Activated T-helper 17 cell treated with anti-CD3 and anti-CD28 coated beads, Interleukin-2, amount 50 U/mL, for 72 hours (primary cell): ENCODE measurements around the gene RHOBTB1. TPM values are rescaled to one million over a fixed set of nuclear protein-coding genes. Genes with fewer than 3 reads are reported as not detected.
"Not testable (repeated sequence)": the region's sequence is repeated elsewhere in the genome, so short reads cannot be mapped to it uniquely, and the experiment has no call there.

Experiments
- ATAC-seq: fragments of 150-1000 bp; cut with Tn5 transposase; replicated peaks from 2 replicates; pipeline ENCODE4 v1.10.0; 2021; ENCODE audit warnings: mild to moderate bottlenecking, moderate library complexity
- H3K27ac Mint-ChIP-seq: one replicate; pipeline ENCODE4 v1.8.0; 2022; ENCODE audit warnings: mixed read lengths
- H3K27me3 Mint-ChIP-seq: one replicate; pipeline ENCODE4 v1.8.0; 2022; ENCODE audit warnings: mixed read lengths
- H3K36me3 Mint-ChIP-seq: one replicate; pipeline ENCODE4 v1.8.0; 2022; ENCODE audit warnings: low read depth, mild to moderate bottlenecking, mixed read lengths
- H3K4me1 Mint-ChIP-seq: one replicate; pipeline ENCODE4 v1.8.0; 2022; ENCODE audit warnings: mixed read lengths
- H3K4me3 Mint-ChIP-seq: one replicate; pipeline ENCODE4 v1.8.0; 2022; ENCODE audit warnings: mild to moderate bottlenecking, mixed read lengths
- H3K9me3 Mint-ChIP-seq: one replicate; pipeline ENCODE4 v1.8.0; 2022; ENCODE audit warnings: mixed read lengths
- total RNA-seq, 2 donors: library from RNA; stranded (reverse); gene quantifications; one replicate each; pipeline ENCODE4 v1.2.3, GENCODE V29; 2022

RHOBTB1 gene
- total RNA-seq, 2 donors from 2014 or later = 0.56 TPM; not detected in 1

DNA sequence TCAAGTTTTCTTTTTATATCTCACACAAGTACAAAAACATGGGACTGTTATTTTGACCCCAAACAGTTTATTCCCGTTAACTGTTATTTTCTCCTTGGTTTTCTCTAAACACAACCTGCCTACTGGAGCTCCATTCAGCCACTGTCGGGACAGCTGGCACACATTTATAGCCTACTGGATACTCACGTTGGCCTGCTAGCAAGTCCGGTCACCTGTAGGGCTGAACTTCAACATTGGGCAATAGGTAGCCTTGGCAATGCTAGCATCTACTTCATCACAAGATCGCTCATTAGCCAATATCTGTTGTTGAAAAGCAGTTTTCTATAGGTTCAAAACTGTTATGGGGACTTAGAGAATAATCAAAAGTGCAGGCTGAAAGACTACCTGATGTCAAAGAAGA is 32.3 kb downstream of the RHOBTB1 start:
- no peak for ATAC-seq
- H3K9me3 Mint-ChIP-seq = no peaks in the 10 kb centered on the region
- no peak overlapping the region for H3K27ac Mint-ChIP-seq
- H3K27me3 Mint-ChIP-seq = peaks cover 12% of the 10 kb centered on the region
- peaks cover 10% of the 10 kb centered on the region for H3K4me1 Mint-ChIP-seq
- H3K4me3 Mint-ChIP-seq = no peak overlapping the region
- no peaks in the 10 kb centered on the region for H3K36me3 Mint-ChIP-seq

DNA sequence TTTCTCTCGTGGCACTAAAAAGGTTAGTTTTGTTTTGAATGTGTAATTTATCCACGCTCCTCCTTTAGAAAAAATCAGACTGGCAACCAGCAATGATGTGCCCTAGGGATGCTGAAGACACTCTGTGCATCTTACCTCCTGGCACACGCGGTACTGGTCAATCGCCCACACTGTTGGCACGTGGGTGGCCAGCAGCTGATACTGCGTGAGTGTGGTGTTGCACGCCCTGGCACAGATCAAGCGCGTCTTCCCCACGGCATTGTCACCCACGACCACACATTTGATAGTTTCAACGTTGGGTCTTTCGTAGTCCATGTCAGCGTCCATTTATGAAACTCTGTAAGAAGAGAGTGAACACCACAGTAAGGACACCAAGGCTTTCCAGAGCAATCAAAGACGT is 32.8 kb downstream of the RHOBTB1 start:
- H3K4me3 Mint-ChIP-seq = peak overlapping the region; percentile 16
- H3K36me3 Mint-ChIP-seq = no peaks in the 10 kb centered on the region
- no peak for ATAC-seq
- H3K9me3 Mint-ChIP-seq = no peaks in the 10 kb centered on the region
- H3K27me3 Mint-ChIP-seq = peaks cover 12% of the 10 kb centered on the region
- H3K4me1 Mint-ChIP-seq = peaks cover 10% of the 10 kb centered on the region
- H3K27ac Mint-ChIP-seq = no peak overlapping the region

DNA sequence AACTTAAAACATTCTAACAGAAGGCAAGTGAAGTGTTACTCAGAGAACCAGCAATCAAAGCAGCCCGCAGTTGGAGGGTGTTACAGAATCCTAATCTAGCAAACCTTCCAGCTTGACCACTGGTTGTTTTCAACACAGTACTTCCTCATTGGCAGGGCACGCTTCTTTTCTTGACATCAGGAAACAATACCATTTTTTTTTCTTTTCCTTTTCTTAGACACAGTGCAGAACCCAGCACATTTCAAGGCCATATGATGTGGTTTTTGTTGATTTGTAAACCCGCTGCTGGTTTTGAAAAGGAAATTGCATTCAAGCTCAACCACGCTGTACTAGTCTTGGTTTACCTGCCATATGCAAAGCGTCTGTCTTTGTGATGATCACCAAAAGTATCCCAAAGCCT is 33.4 kb downstream of the RHOBTB1 start:
- Mint-ChIP-seq H3K27ac (no peak overlapping the region), H3K36me3 (no peaks in the 10 kb centered on the region), H3K4me3 (peak overlapping the region; percentile 16), H3K4me1 (peaks cover 10% of the 10 kb centered on the region), H3K27me3 (peaks cover 12% of the 10 kb centered on the region), H3K9me3 (no peaks in the 10 kb centered on the region)
- ATAC-seq = no peak

DNA sequence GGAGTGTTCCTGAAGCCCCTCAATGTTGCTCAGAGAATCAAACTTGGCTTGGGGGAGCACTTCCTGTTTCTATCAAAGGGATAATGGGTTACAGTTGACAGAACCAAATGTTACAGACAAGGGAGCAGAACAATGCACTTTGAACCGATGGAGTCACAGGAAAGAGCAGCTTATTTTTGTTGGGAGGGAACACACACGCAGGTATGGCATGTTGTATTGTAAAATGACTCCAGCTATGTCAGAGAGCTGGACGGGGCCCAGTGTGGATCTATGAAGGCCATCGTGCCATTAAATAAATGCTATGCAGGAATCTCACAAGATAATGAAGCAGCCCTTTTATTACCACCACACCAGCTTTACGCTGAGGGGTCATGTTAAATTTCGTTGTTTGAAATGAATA is 35.1 kb downstream of the RHOBTB1 start:
- H3K27me3 Mint-ChIP-seq = peaks cover 14% of the 10 kb centered on the region

DNA sequence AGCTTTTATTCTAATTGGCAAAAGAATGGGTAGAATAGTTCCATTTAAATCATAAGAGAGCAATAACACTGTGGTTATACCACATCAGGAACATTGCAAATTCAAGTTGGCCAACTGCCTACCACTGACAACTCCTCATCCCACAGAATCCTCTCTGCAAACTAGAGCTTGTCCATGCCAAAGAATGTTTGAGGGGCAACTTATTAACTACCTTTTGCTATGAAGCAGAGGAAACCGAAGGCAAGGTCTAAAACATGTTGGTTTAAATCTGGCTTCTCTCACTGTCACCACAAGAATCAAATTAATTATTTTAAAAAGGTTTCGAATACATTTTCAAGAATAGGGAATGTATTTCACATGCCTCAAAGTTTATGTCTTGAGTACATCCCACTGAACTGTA is 36.0 kb downstream of the RHOBTB1 start:
- no peaks in the 10 kb centered on the region for H3K9me3 Mint-ChIP-seq
- no peaks in the 10 kb centered on the region for H3K36me3 Mint-ChIP-seq
- H3K4me3 Mint-ChIP-seq = no peak overlapping the region
- H3K27me3 Mint-ChIP-seq = peaks cover 11% of the 10 kb centered on the region
- no peak overlapping the region for H3K27ac Mint-ChIP-seq
- ATAC-seq = no peak
- peaks cover 10% of the 10 kb centered on the region for H3K4me1 Mint-ChIP-seq

More for the DNA sequence above, 35.1 kb downstream of the RHOBTB1 start:
- Mint-ChIP-seq H3K4me3 (no peak overlapping the region), H3K9me3 (no peaks in the 10 kb centered on the region), H3K36me3 (no peaks in the 10 kb centered on the region), H3K27ac (no peak overlapping the region), H3K4me1 (peaks cover 10% of the 10 kb centered on the region)
- no peak for ATAC-seq

DNA sequence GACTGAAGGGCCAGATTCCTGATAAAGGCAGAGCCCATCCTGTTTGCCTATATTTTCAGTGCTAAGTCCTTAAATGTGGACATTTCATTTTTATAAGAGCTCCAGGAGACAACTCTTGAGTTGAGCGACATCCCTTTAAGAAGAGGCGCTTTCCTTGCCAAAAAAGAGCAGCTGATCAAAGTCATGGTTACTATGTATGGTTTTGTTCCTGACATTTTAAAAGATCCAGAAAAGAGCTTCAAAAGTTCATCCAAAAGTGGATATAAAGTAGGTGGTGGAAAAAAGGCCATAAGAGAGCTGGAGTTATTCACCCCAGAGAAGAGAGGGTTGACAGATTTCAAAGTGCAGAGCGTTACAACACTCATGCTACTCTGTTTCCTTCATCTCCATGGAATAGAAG is 36.7 kb downstream of the RHOBTB1 start:
- Mint-ChIP-seq H3K27me3 (peaks cover 16% of the 10 kb centered on the region), H3K4me1 (peaks cover 10% of the 10 kb centered on the region), H3K27ac (no peak overlapping the region), H3K9me3 (no peaks in the 10 kb centered on the region), H3K4me3 (no peak overlapping the region), H3K36me3 (no peaks in the 10 kb centered on the region)
- no peak for ATAC-seq

DNA sequence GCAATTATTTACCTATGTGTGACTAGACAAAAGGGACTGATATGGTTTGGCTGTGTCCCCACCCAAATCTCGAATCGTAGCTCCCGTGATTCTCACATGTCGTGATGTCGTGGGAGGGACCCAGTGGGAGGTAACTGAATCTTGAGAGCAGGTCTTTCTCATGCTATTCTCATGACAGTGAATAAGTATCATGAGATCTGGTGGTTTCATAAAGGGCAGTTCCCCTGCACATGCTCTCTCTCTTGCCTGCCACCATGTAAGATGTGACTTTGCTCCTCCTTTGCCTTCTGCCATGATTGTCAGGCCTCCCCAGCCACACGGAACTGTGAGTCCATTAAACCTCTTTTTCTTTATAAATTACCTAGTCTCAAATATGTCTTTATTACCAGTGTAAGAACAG is 37.2 kb downstream of the RHOBTB1 start:
- ATAC-seq, H3K27ac Mint-ChIP-seq, H3K4me1 Mint-ChIP-seq, H3K4me3 Mint-ChIP-seq, H3K36me3 Mint-ChIP-seq, H3K9me3 Mint-ChIP-seq: not testable (repeated sequence)
- H3K27me3 Mint-ChIP-seq = peaks cover 16% of the 10 kb centered on the region

DNA sequence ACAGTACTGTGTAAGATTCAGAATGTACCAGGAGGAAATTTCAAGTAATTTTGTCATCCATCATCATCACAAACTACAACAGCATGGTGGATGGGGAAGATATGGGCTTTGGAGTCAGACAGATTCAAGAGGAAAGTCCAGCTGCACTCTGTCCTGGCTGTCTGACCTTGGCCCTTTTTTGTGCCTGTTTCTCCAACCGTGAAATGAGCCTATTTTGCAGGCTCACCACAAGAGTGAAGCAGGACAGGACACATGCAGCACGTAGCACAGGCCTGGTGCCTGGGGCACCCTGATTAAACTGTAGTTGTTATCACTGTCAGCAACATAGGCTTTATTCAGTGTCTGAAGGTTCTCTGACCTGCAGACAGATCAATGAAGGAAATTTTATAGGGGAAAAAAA is 37.6 kb downstream of the RHOBTB1 start:
- Mint-ChIP-seq H3K27me3 (peaks cover 16% of the 10 kb centered on the region), H3K4me3 (no peak overlapping the region), H3K9me3 (no peaks in the 10 kb centered on the region), H3K36me3 (no peaks in the 10 kb centered on the region), H3K27ac (no peak overlapping the region), H3K4me1 (peaks cover 9% of the 10 kb centered on the region)
- ATAC-seq = no peak

DNA sequence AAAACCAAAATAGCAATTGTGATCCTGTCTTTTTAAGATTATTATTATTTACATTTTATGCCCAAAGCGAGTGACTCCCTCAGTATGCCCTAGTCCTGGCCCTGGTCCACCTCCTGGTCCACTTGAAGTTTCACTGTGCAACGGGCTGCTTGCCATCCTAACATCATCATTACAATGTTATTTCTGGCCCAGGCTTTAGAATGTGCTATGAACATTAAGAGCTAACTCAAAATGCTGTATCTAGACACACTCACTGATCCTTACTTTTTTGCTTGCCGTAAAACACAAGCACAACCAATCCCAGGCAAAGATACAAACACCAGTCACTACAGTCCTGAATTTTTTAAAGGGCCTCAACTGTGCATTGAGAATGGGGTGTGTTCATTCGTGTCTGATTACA is 38.4 kb downstream of the RHOBTB1 start:
- ATAC-seq = no peak
- Mint-ChIP-seq H3K27ac (no peak overlapping the region), H3K27me3 (peaks cover 12% of the 10 kb centered on the region), H3K4me1 (peaks cover 1% of the 10 kb centered on the region), H3K4me3 (no peak overlapping the region), H3K9me3 (no peaks in the 10 kb centered on the region), H3K36me3 (no peaks in the 10 kb centered on the region)

DNA sequence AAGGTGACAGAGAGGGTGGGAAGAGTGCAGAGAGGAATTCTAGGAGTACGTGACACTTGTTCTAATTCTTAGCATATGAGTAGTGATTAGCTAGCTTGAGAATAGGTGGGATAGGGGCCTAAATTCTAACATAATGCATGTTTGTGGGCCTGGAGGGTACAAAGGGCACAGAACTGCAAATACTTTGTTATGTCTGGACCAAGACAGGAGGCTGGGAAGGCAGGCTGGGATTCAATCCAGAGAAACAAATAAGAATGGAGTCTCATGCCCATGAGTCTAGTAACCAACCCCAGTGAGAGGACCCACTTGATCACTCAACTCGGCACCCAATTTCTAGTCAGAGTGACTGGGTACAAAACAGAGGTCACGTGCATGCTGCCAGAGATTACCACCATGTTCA is 40.9 kb downstream of the RHOBTB1 start:
- H3K27ac Mint-ChIP-seq = no peak overlapping the region
- H3K4me1 Mint-ChIP-seq = no peaks in the 10 kb centered on the region
- H3K36me3 Mint-ChIP-seq = no peaks in the 10 kb centered on the region
- H3K9me3 Mint-ChIP-seq = no peaks in the 10 kb centered on the region
- no peak for ATAC-seq
- no peak overlapping the region for H3K4me3 Mint-ChIP-seq
- H3K27me3 Mint-ChIP-seq = peaks cover 15% of the 10 kb centered on the region

DNA sequence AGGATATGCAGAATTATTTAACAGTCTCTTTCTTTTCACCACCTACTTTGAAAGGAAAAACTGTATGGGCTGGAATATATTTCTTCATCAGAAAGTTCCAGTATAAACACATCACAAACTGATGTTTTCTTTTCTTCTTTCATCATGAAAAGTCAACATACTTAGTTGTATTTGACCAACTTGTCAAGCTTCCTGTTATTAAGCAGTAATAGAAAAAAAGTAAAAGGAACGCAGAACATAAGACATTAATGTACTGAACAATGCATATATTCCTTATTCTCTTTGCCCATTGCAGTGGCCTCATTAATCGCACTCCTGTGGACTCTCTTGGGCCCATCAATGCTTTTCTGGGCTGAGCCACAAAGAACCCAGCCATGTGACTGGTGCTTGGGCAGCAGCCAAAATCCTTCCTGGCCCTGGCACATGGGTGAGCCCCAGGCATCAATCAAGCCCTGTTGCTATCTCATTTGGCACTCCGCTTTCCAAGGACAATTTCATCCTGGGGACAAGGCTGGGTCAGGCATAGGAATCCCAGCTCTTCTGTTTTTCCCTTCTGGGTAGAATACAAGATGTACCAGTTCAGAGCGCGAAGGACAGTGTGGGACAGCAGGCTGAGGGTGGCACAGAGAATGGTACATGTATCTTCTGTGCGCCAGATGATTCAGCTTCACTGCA is 42.3 kb downstream of the RHOBTB1 start:
- H3K27ac Mint-ChIP-seq = no peak overlapping the region
- H3K4me1 Mint-ChIP-seq = no peaks in the 10 kb centered on the region
- H3K9me3 Mint-ChIP-seq = no peaks in the 10 kb centered on the region

DNA sequence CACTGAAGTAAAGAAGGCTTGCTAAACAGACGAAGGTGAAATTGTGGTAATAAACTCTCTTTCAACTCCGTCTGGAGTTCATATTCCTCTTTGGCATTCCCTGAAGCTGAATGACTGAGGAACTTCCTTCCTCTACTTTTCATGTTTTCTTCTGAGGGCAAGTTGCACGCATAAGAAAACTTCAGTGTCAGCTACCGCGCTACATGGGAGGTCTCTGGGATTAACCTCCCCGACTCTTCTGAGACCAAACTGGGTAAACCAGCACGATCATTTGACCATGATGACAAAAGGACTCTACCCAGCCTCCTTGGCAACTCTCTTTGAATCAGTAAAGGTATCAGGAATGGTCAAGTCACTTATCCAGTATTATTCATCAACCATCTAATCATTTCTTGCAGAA is 44.7 kb downstream of the RHOBTB1 start:
- peaks cover 12% of the 10 kb centered on the region for H3K27me3 Mint-ChIP-seq

More for the DNA sequence above, 42.3 kb downstream of the RHOBTB1 start:
- H3K4me3 Mint-ChIP-seq = no peak overlapping the region
- ATAC-seq = no peak
- H3K36me3 Mint-ChIP-seq = no peaks in the 10 kb centered on the region
- H3K27me3 Mint-ChIP-seq = peaks cover 16% of the 10 kb centered on the region

DNA sequence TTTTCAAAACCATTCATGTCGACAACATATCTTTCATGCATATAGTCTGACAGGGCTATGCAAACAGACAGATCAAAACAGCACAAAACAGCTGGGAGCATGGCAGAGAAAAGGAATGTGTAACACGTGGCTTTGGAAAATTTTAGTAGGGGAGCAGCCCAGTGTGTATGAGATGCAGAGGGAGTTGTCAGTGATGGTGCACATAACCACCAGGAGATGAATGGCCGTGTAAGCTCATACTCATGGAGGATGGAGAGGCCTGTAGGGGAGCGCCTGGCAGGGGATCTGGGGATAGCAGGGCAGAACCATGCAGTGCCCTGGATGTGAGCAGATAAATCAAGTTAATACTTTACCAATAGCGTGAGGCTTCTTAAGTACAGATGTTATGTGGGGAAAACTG is 45.7 kb downstream of the RHOBTB1 start:
- Mint-ChIP-seq H3K4me3 (no peak overlapping the region), H3K9me3 (no peaks in the 10 kb centered on the region), H3K27me3 (peaks cover 18% of the 10 kb centered on the region), H3K27ac (no peak overlapping the region), H3K4me1 (no peaks in the 10 kb centered on the region), H3K36me3 (no peaks in the 10 kb centered on the region)
- no peak for ATAC-seq

More for the DNA sequence above, 44.7 kb downstream of the RHOBTB1 start:
- H3K36me3 Mint-ChIP-seq = no peaks in the 10 kb centered on the region
- H3K4me3 Mint-ChIP-seq = no peak overlapping the region
- no peaks in the 10 kb centered on the region for H3K9me3 Mint-ChIP-seq
- H3K27ac Mint-ChIP-seq = no peak overlapping the region
- no peaks in the 10 kb centered on the region for H3K4me1 Mint-ChIP-seq
- ATAC-seq = no peak

DNA sequence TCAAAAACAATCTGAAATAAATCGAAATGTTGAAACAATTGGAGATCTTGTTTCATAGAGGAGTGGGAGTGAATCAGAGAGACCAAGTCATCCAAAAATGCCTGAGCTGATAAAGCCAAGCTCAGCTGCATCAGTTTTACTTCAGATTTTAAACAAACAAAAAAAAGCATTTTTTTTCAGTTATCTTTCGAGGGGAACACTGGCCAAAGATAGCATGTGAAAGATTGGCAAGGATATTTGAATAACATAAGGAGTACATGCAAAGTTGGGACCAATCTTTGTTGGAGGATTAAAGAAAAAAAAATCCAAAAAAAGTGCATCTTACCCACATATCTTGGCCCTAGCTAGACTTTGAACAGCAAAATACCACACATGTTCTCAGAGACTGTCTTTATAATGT is 47.2 kb downstream of the RHOBTB1 start:
- no peak overlapping the region for H3K4me3 Mint-ChIP-seq
- no peak for ATAC-seq
- H3K27me3 Mint-ChIP-seq = peaks cover 17% of the 10 kb centered on the region
- H3K36me3 Mint-ChIP-seq = no peaks in the 10 kb centered on the region
- no peak overlapping the region for H3K27ac Mint-ChIP-seq
- H3K9me3 Mint-ChIP-seq = no peaks in the 10 kb centered on the region
- H3K4me1 Mint-ChIP-seq = no peaks in the 10 kb centered on the region

DNA sequence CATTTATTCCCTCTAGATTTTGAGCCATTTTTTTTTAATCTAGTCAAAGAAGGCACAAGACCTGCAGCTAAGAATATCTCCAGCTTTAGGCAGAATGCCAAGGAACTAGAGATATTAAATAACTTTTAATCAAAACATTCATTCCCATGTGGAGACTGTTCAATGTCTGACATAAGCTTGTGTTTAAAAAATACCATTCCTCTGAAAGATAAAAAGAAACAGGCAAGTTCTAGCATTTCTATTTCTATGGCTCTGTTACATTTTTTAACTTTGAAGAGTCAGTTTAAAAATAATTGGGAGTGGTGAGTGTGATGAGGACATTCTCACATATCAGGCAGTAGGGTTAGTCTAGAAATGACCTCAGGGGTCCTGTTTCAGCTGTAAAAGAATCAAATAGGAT is 48.0 kb downstream of the RHOBTB1 start:
- ATAC-seq = no peak
- no peaks in the 10 kb centered on the region for H3K4me1 Mint-ChIP-seq
- peaks cover 18% of the 10 kb centered on the region for H3K27me3 Mint-ChIP-seq
- H3K4me3 Mint-ChIP-seq = no peak overlapping the region
- H3K27ac Mint-ChIP-seq = no peak overlapping the region
- no peaks in the 10 kb centered on the region for H3K36me3 Mint-ChIP-seq
- no peaks in the 10 kb centered on the region for H3K9me3 Mint-ChIP-seq

DNA sequence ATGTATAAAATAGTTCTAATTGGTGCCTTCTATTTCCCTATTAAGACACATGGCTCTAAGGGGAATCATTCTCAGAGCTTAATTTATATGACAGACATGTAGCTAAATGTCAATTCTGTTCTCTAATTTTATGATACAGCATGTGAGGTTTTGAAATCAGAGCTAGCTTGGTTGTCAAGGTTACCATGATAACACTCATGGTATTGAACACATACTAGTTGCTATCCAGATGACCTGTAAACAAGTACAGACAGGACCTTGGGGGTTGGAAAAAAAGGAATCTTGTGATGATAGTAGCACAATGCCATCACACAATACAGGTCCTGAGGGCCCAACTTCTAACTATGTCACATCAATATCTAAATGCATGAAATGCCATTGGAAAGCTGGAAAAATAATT is 49.2 kb downstream of the RHOBTB1 start:
- no peaks in the 10 kb centered on the region for H3K36me3 Mint-ChIP-seq
- peaks cover 27% of the 10 kb centered on the region for H3K27me3 Mint-ChIP-seq
- ATAC-seq = no peak
- no peaks in the 10 kb centered on the region for H3K4me1 Mint-ChIP-seq
- no peaks in the 10 kb centered on the region for H3K9me3 Mint-ChIP-seq
- H3K27ac Mint-ChIP-seq = no peak overlapping the region
- H3K4me3 Mint-ChIP-seq = no peak overlapping the region
